Cardiac muscle cell (in vitro differentiated cells and primary cell): ENCODE data around the gene SMIM36. TPM values are rescaled to one million over a fixed set of nuclear protein-coding genes. Genes with fewer than 3 reads are reported as not detected.
"Not testable (repeated sequence)": the region's sequence is repeated elsewhere in the genome, so short reads cannot be mapped to it uniquely, and the experiment has no call there.

Source experiments
- DNase-seq, 2 donors: peaks; one replicate each; pipeline versions ENCODE4 v3.0.0 to v3.0.0-alpha.2; 2010 to 2017; ENCODE audit warnings: low read depth in 1 of 2, low spot score in 1 of 2
- H3K27ac ChIP-seq: fragments of 200-600 bp; sonication (generic); 2 replicates; pipeline ENCODE4 v1.5.1; 2016
- H3K27me3 ChIP-seq: fragments of 200-600 bp; sonication (generic); 2 replicates; pipeline ENCODE4 v1.6.0; 2016; ENCODE audit warnings: control low read depth
- H3K36me3 ChIP-seq: fragments of 200-600 bp; sonication (generic); 2 replicates; pipeline ENCODE4 v1.5.1; 2016; ENCODE audit warnings: control low read depth
- H3K4me1 ChIP-seq: fragments of 200-600 bp; sonication (generic); 2 replicates; pipeline ENCODE4 v1.8.1; 2017; ENCODE audit warnings: low read depth, mild to moderate bottlenecking, mixed run types
- H3K4me3 ChIP-seq: fragments of 200-600 bp; sonication (generic); 2 replicates; pipeline ENCODE4 v1.5.1; 2016; ENCODE audit warnings: mild to moderate bottlenecking
- H3K9me3 ChIP-seq: fragments of 200-600 bp; sonication (generic); 2 replicates; pipeline ENCODE4 v1.5.1; 2017; ENCODE audit warnings: low read depth, mild to moderate bottlenecking, control low read depth
- CTCF ChIP-seq: IDR thresholded peaks from 2 replicates; pipeline ENCODE4 v1.5.1; 2012; ENCODE audit warnings: low read depth, mild to moderate bottlenecking, low read length
- polyA plus RNA-seq: library from polyadenylated mRNA; unstranded; fragments of >200 nt; fragmentation: Nextera tagmentation; extraction: Ambion mirVana; gene quantifications from 2 replicates; pipeline ENCODE4 v1.2.1, GENCODE V29; 2016
- total RNA-seq: library from RNA; depleted of rRNA; stranded (reverse); fragments of >200 nt; gene quantifications from 2 replicates; pipeline ENCODE4 v1.2.3, GENCODE V29; 2016

The SMIM36 gene
- total and polyA plus RNA-seq, 2 experiments from 2014 or later: not detected

GRCh38 chr17:55466671-55467070 is 44.6 kb downstream of the SMIM36 start:
- H3K27ac ChIP-seq: no peak overlapping the region
- no peak overlapping the region for H3K4me3 ChIP-seq
- no peak for TF ChIP-seq CTCF
- peaks cover 10% of the 10 kb centered on the region for H3K4me1 ChIP-seq
- DNase-seq: no peak
- H3K27me3 ChIP-seq: no peaks in the 10 kb centered on the region
- no peaks in the 10 kb centered on the region for H3K36me3 ChIP-seq
- H3K9me3 ChIP-seq: no peaks in the 10 kb centered on the region

- not testable (repeated sequence) for DNase-seq, H3K27ac ChIP-seq, H3K4me1 ChIP-seq, H3K27me3 ChIP-seq, H3K36me3 ChIP-seq, H3K9me3 ChIP-seq, H3K4me3 ChIP-seq
Measured at GRCh38 chr17:55465771-55466170, 45.5 kb downstream of the SMIM36 start.

GRCh38 chr17:55463600-55463999 is 47.7 kb downstream of the SMIM36 start:
- H3K27me3 ChIP-seq: no peaks in the 10 kb centered on the region
- DNase-seq: no peak
- H3K36me3 ChIP-seq: no peaks in the 10 kb centered on the region
- H3K9me3 ChIP-seq: no peaks in the 10 kb centered on the region
- no peak overlapping the region for H3K4me3 ChIP-seq
- H3K27ac ChIP-seq: no peak overlapping the region
- TF ChIP-seq CTCF: no peak
- H3K4me1 ChIP-seq: peaks cover 10% of the 10 kb centered on the region

GRCh38 chr17:55462711-55463110 is 48.5 kb downstream of the SMIM36 start:
- no peak for TF ChIP-seq CTCF
- Histone ChIP-seq H3K4me3 (no peak overlapping the region), H3K27ac (no peak overlapping the region), H3K36me3 (no peaks in the 10 kb centered on the region), H3K9me3 (no peaks in the 10 kb centered on the region), H3K4me1 (peaks cover 10% of the 10 kb centered on the region), H3K27me3 (no peaks in the 10 kb centered on the region)
- DNase-seq: no peak

- no peaks in the 10 kb centered on the region for H3K9me3 ChIP-seq
- H3K27ac ChIP-seq: no peak overlapping the region
- H3K4me1 ChIP-seq: peaks cover 10% of the 10 kb centered on the region
- no peaks in the 10 kb centered on the region for H3K27me3 ChIP-seq
- H3K4me3 ChIP-seq: no peak overlapping the region
- DNase-seq: no peak
- no peak for TF ChIP-seq CTCF
- H3K36me3 ChIP-seq: no peaks in the 10 kb centered on the region
Measured at GRCh38 chr17:55462234-55462633, 49.0 kb downstream of the SMIM36 start.

GRCh38 chr17:55458978-55459377 is 52.3 kb downstream of the SMIM36 start:
- TF ChIP-seq CTCF: no peak
- no peak for DNase-seq

More at GRCh38 chr17:55458978-55459377, 52.3 kb downstream of the SMIM36 start:
- Histone ChIP-seq H3K4me1 (no peaks in the 10 kb centered on the region), H3K27me3 (no peaks in the 10 kb centered on the region), H3K36me3 (no peaks in the 10 kb centered on the region), H3K4me3 (no peak overlapping the region), H3K9me3 (no peaks in the 10 kb centered on the region), H3K27ac (no peak overlapping the region)
